HG03135 (cell line): ENCODE measurements around the gene CHTOP.
"Not testable (repeated sequence)": the region's sequence is repeated elsewhere in the genome, so short reads cannot be mapped to it uniquely, and the experiment has no call there.

Experiments
- ATAC-seq: cut with Tn5 transposase; IDR thresholded peaks from one replicate; pipeline ENCODE4 v1.9.1; 2021; ENCODE audit warnings: mild to moderate bottlenecking, moderate library complexity; ENCODE audit not compliant: unreplicated experiment

CHTOP gene

DNA sequence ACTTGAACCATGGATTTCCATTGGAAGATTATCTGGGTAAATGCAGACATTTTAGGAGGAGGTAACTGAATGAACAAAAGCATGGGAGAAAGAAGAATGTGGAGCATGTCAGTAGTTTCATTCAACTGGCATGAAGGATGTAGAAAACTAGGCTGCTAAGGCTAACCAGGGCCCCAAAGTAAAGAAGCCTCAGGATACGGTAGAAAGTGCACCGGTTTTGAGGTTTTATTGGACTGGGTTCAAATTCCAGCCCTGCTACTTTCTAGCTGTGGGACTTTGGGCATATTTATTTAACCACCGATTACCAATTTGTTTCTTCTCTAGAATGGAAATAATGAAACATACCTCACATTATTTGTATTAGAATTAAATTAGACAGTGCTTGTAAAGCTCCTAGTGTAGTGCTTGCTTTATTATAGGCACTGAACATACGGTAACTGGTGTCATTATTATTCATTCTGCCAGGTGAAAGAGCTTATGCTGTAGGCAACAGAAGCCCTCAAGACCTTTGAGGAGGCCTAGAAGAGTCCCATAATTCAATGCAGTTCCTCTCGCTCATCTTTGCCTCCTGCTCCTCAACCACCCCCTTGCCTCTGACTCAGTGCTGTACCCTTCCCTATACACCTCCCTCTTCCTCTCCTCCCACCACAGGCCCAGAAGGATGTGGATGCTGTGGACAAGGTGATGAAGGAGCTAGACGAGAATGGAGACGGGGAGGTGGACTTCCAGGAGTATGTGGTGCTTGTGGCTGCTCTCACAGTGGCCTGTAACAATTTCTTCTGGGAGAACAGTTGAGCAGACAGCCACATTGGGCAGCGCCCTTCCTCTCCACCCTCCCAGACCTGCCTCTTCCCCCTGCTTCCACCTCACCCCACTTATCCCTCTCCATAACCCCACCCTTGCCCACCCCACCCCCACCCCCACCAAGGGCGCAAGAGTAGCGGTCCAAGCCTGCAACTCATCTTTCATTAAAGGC, 2.5 kb upstream of the CHTOP start:
- no peak for ATAC-seq

DNA sequence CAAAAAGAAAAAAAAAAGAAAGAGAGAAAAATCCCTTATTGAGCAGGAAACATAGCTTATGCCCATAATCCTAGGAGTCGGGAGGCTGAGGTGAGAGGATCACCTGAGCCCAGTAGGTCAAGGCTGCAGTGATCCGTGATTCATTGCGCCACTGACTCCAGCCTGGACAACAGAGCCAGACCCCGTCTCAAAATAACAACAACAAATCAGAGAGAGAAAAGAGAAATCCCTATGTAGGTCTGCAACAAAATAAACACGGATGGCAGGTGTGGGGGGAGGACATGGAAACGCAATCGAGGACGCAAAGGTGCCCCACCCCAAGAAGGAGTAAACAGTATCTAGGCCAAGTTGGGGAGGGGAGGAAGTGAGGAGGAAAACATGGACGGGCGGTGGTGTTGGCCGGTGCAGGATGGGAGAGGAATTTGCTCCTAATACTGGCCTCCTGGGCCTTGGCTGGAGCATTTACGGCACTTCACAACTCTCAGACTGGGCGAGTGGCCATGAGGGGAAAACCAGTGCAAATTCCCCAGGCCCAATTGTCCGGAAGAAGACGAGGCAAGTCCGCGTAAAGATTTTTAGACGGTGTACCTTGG, 609 bp upstream of the CHTOP start:
- no peak for ATAC-seq

DNA sequence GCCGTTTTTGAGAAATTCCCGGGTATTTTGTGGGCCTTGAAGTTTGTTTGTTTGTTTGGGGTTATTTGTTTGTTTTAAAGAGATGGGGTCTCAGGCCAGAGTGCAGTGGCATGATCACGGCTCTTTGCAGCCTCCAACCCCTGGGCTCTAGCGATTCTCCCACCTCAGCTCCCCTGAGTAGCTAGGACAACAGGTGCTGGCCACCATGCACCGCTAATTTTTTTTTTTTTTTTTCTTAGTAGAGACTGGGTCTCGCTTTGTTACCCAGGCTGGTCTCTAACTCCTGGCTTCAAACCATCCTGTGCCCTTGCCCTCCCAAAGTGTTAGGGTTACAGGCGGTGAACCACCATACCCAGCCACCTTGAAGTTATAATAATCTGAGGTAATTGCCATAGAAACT, 2.0 kb downstream of the CHTOP start:
- ATAC-seq = no peak

DNA sequence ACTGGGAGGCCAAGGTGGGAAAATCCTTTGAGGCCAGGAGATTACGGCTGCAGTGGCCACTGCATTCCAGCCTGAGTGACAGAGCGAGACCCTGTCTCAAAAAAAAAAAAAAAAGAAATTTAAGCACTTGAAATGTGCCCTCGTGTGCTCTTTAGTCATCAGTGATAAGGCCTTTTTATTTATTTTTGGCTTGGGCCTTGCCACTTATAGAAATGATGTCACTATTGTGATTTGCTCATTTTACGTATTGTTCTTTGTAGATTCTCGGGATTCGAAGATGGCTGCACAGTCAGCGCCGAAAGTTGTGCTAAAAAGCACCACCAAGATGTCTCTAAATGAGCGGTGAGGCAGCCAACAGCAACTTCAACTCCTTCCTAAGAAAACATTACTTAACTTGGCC, 2.4 kb downstream of the CHTOP start:
- ATAC-seq = no peak

DNA sequence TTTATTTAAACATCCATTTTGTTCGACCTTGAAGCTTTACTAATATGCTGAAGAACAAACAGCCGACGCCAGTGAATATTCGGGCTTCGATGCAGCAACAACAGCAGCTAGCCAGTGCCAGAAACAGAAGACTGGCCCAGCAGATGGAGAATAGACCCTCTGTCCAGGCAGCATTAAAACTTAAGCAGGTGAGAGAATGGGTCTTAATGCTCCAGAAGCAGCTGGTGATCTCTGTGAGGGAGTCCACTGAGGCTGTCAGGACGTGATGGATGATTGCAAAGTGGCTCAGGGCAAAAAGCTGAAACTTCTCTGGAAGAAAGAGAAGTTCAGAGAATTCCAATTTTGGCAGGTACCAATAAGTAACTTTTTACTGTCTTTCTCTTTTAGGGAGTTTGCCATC, 4.4 kb downstream of the CHTOP start:
- no peak for ATAC-seq

DNA sequence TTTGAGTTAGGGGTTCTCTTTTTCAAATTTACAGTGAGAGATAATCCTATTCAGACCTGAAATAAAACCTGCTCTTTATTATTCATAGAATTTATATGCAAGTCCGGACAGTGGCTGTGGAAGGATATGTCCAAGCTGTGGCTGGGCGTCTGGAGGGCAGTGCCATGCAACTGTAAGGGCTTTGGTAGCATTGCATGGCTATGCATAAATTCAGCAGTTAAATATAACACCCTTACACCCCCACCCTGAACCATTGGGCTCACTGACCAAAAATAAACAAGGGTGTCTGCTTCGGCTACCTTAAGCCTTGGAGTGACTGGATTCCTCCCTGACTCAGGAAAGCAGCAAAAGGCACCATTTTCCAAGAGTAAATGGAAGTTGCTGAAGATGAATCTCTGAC, 5.4 kb downstream of the CHTOP start:
- ATAC-seq = no peak

DNA sequence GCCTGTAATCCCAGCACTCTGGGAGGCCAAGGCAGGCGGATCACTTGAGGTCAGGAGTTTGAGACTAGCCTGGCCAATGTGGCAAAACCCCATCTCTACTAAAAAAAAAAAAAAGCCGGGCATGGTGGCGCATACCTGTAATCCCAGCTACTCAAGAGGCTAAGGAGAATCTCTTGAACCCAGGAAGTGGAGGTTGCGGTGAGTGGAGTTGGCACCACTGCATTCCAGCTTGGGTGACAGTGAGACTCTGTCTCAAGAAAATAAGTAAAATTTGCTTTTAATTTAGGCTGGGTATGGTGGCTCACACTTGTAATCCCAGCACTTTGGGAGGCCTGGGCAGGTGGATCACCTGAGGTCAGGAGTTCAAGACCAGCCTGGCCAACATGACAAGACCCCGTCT, 6.3 kb downstream of the CHTOP start:
- not testable (repeated sequence) for ATAC-seq

DNA sequence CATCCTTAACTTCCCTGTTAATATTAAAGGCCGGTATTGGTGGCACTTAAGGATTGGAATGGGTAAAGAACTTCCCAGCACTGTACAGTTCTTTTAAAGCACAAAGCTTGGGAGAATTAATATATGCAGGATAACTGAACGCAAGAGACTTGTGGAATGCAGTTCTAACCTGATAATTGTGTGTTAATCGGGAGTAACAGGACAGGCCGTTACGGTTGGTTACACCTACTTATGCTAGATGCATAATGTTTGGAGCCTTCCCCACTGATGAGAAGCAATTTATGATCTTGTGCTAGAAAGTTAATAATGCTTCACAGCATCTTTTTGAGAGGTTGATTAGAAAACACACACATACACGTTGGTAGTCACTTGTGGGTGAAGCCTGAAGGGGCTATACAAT, 7.0 kb downstream of the CHTOP start:
- ATAC-seq = no peak

DNA sequence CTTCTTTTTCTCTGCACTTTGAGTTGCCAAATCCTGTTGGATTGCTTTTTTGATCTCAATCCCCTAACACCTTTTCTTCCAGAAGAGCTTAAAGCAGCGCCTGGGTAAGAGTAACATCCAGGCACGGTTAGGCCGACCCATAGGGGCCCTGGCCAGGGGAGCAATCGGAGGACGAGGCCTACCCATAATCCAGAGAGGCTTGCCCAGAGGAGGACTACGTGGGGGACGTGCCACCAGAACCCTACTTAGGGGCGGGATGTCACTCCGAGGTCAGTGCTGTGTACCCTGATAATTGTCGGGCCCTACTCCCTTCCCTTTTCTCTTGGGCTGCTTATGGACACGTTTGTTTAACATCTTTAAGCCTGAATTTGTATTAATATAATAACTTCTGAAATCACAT, 8.3 kb downstream of the CHTOP start:
- no peak for ATAC-seq

DNA sequence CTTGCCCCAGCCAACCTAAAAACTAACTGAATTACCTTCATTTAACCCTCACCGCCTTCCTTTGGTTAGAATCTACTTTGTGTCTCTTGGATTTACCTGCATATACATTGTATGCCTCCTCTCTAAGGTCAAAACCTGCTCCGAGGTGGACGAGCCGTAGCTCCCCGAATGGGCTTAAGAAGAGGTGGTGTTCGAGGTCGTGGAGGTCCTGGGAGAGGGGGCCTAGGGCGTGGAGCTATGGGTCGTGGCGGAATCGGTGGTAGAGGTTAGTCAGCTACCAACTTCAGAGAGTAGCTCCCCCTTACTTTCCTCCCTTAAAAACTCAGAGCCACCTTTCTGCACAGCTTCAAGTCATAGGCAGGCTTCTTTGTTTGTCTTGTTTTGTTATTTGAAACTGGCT, 9.2 kb downstream of the CHTOP start:
- no peak for ATAC-seq

DNA sequence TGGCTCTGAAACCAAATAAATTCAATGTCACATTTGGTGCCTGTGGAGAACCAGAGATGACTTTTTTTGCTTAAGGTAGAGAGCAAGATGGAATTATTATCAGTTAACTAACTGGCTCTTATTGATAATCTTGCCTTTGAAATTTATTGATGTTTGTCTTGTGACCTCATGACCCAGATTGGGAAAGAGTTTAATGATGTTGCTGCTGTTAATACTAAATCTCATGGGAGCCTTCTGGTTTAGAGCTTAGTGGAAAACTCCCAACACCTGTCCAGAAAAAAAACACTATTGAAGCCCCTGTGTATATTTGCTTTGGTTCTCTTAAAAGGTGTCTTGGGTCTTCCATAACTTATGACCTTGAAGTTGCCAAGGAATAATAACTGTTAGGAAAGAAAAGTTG, 9.9 kb downstream of the CHTOP start:
- ATAC-seq = no peak

DNA sequence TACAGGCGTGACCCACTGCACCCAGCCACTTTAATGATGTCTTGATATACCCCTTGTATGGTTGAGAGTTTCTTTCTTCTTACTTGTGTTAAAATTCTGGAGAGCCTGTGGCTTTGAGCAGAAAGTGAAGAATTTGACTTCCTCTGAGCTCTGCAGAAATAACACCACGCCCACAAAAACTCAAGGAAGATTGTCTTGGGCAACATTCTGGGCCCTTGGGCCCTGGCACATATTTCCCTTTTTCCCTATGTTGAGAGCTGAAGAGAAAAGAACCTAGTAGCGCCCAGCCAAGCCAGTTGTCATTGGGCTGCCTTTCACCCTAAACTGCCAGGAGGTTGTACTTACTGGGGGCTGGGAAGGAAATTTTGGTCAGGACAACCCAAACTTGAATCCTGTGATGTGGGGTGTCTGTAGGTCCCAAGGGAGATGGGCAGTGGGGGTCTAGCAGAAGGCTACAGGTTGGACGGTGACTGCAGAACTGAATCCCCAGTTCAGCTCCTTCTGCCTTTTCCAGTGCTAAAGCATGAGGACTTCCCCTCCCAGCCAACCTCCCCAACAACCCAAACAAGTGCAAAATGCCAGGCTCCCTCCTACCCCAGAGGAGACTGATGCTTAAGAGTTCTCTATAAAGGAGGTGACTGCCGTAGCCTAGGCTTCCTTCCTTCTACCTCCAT, 12.9 kb downstream of the CHTOP start:
- no peak for ATAC-seq

DNA sequence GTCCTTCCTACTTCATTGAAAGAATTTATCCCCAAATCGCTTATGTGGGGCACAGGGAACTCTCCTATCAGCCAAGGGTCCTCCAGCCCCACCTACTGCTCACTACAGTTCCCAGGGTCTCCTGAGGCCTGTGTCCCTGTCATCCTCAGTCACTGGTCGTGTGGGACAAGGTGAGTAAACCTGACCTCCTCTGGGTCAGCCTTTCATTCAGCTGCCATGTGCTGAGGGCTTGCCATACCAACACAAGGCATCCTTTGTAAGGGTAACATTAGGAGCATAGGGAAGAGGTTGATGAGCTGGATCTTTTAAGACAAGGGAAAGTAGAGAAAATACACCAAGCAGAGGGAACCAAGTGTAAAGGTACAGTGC, 13.5 kb downstream of the CHTOP start:
- ATAC-seq = no peak

DNA sequence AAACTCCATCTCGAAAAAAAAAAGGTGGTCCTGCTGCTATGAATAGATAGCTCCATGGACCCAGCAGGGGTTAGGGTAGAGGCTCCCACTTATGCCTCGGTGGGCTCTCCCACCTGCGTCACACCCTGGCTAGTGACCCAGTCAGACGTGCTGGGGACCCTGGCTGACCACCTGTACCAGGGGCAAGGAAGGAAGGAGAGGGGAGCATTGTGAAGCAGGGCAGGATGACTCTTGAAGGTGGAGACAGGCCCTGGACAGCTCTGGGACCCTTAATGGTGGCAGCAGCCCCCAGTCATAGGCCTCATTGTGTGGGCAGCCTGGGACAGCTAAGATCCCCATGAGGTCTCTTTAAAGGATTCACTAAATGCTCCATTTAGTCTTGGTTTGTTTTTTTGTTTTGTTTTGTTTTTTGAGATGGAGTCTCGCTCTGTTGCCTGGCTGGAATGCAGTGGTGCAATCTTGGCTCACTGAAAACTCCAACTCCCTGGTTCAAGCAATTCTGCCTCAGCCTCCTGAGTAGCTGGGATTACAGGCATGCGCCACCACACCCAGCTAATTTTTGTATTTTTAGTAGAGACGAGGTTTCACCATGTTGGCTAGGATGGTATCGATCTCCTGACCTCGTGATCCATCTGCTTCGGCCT, 14.3 kb downstream of the CHTOP start:
- no peak for ATAC-seq

DNA sequence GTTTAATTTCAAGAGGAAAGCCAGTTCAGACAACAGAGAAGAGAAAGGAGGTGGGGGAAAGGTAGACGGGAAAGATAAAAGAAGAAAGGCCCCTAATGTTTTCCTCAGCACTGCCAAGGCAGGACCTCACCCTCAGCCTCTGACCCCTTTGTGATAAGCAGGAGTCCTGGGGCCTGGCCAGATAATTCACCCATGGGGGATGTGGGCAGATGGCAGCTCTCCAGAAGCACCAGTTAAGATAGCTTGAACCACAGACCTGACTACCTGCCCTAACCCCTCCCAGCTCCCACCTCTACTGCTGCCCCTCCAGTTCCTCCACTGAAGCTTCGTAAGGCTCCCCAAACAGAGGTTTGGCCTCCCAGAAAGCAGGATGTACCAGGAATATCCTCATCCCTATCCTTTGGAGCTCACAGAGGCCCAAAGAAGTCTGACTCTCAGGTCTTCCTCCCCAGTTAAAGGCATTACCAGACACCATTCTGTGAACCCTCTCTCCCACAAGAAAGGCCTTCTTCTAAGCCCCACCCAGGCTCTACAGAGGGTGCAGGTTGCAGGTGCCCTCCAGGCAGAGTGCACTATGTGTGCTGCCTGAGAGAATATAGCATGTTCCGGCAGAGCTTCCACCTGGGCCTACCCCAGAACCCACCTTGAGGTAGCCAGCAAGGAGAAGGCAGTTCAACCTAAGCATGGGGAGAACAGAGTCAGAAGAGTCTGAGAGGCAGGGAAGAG, 15.4 kb downstream of the CHTOP start:
- ATAC-seq = no peak

DNA sequence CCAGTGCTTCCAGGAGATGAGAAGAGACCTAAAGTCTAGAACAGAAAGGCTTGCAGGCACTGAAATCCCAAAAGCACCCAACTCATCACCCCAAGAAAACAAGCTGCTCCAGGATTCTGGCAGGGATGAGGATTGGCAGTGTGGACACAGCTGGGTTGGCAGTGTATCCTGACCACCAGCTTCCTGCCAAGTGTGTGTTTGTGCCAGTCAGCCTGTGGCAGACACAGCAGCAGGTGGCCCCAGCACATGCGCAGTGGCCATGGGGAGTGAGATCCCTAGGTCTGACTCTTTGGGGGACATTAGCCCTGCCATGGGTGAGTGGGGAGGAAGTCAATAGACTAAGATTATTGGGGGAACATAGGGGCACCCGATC, 16.0 kb downstream of the CHTOP start:
- ATAC-seq = no peak

DNA sequence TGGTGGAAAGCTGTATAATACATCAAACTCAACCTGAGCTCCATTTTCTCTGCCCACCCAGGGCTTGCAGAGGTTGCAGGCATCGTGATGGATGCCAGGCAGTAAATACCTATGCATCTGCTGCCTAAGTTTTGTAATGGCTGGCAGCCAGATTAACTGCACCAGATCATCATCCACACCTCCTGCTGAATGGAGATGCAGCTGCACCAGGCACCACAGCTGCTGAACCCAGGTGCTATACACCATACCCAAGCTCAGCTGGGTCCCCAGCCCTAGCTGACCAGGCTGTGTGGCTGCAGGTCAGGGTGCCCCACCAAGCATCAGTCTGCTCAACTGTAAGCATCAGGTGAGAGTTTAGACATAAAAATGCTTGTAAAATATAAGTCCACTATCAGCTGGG, 17.9 kb downstream of the CHTOP start:
- no peak for ATAC-seq

DNA sequence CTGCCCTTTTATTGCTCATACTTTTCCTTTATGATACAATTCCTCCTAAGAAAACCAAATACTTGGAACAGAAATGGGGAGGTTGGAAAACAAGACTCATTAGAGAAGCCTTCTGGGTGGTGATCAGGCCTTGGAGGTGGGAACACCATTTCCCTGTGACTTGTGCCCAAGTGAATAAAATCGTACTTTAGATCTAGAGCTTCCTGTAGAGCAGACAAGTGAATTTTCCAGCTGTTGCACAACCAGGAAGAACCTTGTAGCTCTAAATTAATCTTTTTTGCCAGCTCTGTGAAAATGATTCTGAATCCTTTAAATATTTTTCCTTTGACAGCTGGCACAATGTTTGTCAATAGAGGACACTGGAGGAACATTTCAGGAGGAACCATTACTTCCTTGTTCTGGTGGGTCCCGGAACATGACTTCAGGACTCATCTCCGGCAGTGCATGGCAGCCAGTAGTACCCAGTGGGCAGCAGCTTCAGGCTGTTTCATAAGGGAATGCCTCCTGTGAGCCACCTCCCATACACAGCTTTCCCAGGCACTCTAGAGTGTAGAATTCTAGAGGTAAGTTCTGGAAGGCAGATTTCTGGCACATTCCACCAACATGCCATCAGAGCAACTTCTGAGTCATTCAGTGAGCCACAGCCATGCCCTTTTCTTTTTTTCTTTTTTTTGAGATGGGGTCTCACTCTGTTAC, 19.1 kb downstream of the CHTOP start:
- no peak for ATAC-seq

DNA sequence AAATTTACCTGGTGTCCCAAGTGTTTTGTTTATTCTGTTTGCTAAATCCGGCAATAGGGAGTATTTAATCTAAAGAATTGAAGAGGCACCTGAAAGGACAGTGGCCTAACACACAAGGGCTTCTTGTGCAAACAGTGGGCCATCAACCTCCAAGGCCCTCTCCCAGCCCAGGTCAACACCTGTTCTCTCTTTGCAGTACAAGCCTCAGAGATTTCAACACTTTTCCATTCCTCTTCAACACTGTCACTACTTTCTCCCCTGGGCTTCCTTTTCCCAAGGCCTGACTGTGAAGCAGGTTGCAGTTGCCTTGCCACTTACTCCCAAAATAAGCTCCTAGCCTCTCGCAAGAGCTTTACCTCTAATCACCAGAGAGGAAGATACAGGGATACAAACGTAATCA, 21.5 kb downstream of the CHTOP start:
- no peak for ATAC-seq

DNA sequence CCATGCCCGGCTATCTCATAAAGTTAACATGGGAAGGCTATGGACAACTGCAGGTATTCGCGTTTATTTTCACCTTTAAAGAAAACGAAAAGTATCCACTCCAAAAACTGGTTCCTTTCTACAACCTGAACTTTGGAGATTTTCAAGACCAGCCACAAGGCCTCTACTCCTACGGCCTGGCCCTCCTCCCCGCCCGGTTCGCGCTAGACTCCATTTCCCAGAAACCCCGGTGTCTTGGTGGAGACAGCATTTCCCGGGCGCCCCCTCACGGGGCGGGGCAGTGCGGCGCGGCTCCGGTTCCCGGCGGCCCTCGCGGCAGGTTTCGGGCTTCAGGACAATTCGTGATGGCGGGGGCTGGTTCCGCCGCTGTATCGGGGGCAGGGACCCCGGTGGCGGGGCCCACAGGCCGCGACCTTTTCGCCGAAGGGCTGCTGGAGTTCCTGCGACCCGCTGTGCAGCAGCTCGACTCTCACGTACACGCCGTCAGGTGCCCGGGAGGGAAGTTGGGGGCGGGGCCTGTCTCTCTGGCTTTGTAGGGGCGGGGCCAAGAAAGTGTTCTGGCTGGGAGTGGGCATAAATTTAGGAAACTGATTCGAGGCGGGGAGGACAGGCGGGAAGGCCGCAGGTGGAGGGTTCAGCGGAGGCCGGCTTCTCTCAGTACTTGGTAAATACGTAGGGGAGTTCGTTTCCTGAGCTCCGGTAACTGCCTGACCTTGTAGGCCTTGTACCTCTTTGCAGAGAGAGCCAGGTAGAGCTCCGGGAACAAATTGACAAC, 24.7 kb downstream of the CHTOP start, which contains the start of gene SNAPIN:
SNAPIN (plus strand) TSS at position 304 of the 775 bp plus-strand sequence; CDS start at position 345, 41 bp downstream.
- ATAC-seq = peak; percentile 91
